Activated CD4-positive, alpha-beta T cell treated with anti-CD3 and anti-CD28 coated beads for 24 hours (primary cell): ENCODE results near the gene OR5C1.
A peak's percentile ranks its signal among the peaks of the same experiment; 100 is the strongest.
"Not testable (repeated sequence)": the region's sequence is repeated elsewhere in the genome, so short reads cannot be mapped to it uniquely, and the experiment has no call there.

Experiments used
- DNase-seq, 2 donors: peaks; one replicate each; pipeline ENCODE4 v3.0.0-alpha.2; 2020; ENCODE audit warnings: low read depth in 2 of 2

OR5C1 gene

GRCh38 chr9:122788831-122789230 is at the start of gene OR5C1:
Gene OR5C1, plus strand, starts transcription at chr9:122788933. Its CDS starts 0 bp downstream, at chr9:122788933.
- no peak for DNase-seq

GRCh38 chr9:122742003-122742402 is 46.7 kb upstream of the OR5C1 start, which contains the start of gene OR1L6:
Gene OR1L6, plus strand, starts transcription at chr9:122742303. Its CDS starts 7,545 bp downstream, at chr9:122749848.
- no peak for DNase-seq

- no peak for DNase-seq
These were observed 33.9 kb upstream of the OR5C1 start for GRCh38 chr9:122754825-122755224.

GRCh38 chr9:122767817-122768216 is 20.9 kb upstream of the OR5C1 start:
- DNase-seq = no peak

- DNase-seq = no peak
These were observed 11.7 kb upstream of the OR5C1 start for GRCh38 chr9:122777052-122777451.

GRCh38 chr9:122777935-122778627 is 10.7 kb upstream of the OR5C1 start:
- DNase-seq = no peak

- no peak for DNase-seq
These were observed 9.6 kb upstream of the OR5C1 start for GRCh38 chr9:122779181-122779580.

- no peak for DNase-seq
These were observed 8.7 kb upstream of the OR5C1 start for GRCh38 chr9:122780026-122780425.

GRCh38 chr9:122781671-122782070 is 7.1 kb upstream of the OR5C1 start:
- DNase-seq = no peak

GRCh38 chr9:122785269-122785668 is 3.5 kb upstream of the OR5C1 start:
- DNase-seq = no peak

GRCh38 chr9:122786338-122786737 is 2.4 kb upstream of the OR5C1 start:
- DNase-seq = no peak

GRCh38 chr9:122789256-122790046 is 718 bp downstream of the OR5C1 start:
- no peak for DNase-seq

GRCh38 chr9:122791872-122792669 is 3.3 kb downstream of the OR5C1 start:
- no peak for DNase-seq

GRCh38 chr9:122797316-122798063 is 8.8 kb downstream of the OR5C1 start:
- no peak for DNase-seq

GRCh38 chr9:122800066-122801060 is 11.6 kb downstream of the OR5C1 start, which contains the start of gene OR1K1:
Gene OR1K1, plus strand, starts transcription at chr9:122800123. Its CDS starts 0 bp downstream, at chr9:122800123.
- no peak for DNase-seq

- DNase-seq = no peak
These were observed 17.9 kb downstream of the OR5C1 start for GRCh38 chr9:122806661-122807060.

GRCh38 chr9:122807271-122807900 is 18.7 kb downstream of the OR5C1 start:
- DNase-seq = peak in 1 of 2 donors; percentile 23

GRCh38 chr9:122808141-122808540 is 19.4 kb downstream of the OR5C1 start:
- no peak for DNase-seq

- not testable (repeated sequence) for DNase-seq
These were observed 20.5 kb downstream of the OR5C1 start for GRCh38 chr9:122809261-122809660.
